Stimulated activated CD4-positive, alpha-beta T cell treated with anti-CD3 and anti-CD28 coated beads, Interleukin-1b, Interleukin-23, amount 100 ng/mL, for 48 hours (primary cell): ENCODE data around the gene SLC4A3.

Source experiments
- DNase-seq: peaks from one replicate; pipeline ENCODE4 v3.0.0-alpha.2; 2020

Gene SLC4A3

DNA sequence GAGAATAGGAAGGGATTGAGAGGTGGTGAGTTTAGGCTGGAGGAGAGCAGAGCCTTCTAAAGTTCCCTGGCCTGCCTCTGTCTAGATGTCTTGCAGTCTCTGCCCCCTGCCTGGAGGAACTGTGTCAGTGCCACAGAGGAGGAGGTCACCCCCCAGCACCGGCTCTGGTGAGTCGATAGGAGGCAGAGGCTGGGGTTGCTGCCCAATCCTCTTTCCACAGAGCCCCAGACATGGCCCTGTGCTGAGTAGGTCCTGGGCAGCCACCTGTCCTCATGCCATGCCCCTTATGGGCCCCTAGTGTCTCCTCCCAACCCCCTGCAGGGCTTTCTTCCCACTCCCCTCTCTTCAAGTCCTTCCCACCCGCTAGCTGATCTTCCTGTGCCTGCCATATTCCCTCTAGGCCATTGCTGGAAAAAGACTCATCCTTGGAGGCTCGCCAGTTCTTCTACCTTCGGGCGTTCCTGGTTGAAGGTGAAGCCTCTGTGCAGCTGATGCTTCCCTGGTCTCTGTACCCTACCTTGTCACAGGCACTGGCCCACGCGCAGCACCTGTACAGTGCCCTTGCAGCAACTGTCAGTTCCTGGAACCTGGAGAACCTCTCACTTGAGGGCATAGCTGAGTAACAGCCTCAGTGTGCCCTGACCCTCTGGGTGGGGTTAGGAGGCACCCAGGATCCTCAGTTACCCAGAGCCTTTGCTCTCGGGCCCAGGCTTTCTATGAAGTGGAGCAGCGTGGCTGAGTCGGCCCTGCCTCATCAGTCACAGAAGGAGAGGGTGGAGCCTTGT lies 13.2 kb upstream of the SLC4A3 start:
- no peak for DNase-seq

- no peak for DNase-seq
These were observed 12.4 kb upstream of the SLC4A3 start for GRCh38 chr2:219615036-219615435.

- no peak for DNase-seq
These were observed 11.5 kb upstream of the SLC4A3 start for GRCh38 chr2:219615894-219616293.

DNA sequence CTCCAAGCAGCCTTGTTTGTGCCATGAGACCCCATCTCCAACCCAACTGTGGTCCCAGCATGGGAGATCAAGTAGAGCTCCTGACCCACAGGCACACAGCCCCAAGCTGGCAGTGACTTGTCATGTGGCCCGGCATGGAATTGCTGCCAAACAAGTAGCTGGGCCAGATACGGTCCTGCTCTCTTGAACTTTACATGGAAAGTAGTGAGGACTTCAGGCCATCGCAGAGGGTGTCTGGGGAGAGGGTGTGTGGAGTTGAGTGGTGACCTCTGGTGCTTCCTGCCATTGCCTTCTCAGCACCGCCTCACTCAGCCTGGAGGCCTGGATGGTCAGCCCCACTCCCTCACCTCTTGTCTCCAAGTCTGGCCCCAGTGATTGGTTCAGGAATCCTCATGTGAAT lies 10.9 kb upstream of the SLC4A3 start:
- DNase-seq = no peak

GRCh38 chr2:219618733-219619122 lies 8.7 kb upstream of the SLC4A3 start:
- no peak for DNase-seq

- DNase-seq = no peak
These were observed 8.2 kb upstream of the SLC4A3 start for GRCh38 chr2:219619235-219619634.

- DNase-seq = no peak
These were observed 6.9 kb upstream of the SLC4A3 start for GRCh38 chr2:219620546-219620945.

- no peak for DNase-seq
These were observed 5.5 kb upstream of the SLC4A3 start for GRCh38 chr2:219621935-219622334.

DNA sequence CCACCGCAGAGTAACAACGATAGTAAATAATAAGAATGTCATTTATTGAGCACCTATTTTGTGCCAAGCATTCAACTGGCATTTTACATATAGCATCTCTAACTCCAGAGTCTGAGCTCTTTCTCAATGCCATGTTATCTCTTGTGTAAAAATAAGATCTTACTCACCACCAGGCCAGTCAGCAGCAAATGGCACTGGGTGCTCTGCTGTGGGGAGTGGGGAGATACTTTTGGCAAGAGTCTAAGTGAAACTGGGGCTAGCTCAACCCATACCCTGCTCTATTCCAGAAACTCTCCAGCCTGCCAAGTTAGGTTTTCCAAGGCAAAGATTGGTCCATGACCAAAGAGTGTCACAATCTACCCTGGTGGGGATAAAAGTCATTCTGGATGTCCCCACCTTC lies 5.0 kb upstream of the SLC4A3 start:
- no peak for DNase-seq

- DNase-seq = no peak
These were observed 2.9 kb upstream of the SLC4A3 start for GRCh38 chr2:219624565-219624964.

GRCh38 chr2:219625179-219625578 lies 2.3 kb upstream of the SLC4A3 start:
- DNase-seq = no peak

DNA sequence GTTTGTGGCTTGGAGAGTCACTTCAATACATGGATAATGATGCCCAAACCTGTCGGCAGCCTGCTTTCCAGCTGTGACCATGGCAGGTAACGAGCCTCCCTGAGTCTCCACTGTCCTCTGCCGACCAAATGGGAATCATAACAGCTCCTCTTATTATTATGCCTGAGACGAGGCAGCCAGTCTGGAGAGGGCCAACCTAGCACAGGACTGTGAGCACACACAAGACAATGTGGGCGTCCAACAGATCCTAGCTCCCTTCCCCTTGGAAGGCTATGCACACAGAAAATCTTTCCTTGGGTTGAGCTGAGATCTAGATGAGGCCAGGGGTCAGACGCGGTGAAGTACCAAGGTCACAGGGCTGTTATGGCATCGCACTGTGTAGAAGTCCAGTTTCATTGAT lies 890 bp upstream of the SLC4A3 start:
- DNase-seq = no peak

GRCh38 chr2:219628235-219628985 lies 980 bp downstream of the SLC4A3 start:
- DNase-seq = no peak

GRCh38 chr2:219628986-219629901 lies 1.8 kb downstream of the SLC4A3 start:
- DNase-seq = no peak

DNA sequence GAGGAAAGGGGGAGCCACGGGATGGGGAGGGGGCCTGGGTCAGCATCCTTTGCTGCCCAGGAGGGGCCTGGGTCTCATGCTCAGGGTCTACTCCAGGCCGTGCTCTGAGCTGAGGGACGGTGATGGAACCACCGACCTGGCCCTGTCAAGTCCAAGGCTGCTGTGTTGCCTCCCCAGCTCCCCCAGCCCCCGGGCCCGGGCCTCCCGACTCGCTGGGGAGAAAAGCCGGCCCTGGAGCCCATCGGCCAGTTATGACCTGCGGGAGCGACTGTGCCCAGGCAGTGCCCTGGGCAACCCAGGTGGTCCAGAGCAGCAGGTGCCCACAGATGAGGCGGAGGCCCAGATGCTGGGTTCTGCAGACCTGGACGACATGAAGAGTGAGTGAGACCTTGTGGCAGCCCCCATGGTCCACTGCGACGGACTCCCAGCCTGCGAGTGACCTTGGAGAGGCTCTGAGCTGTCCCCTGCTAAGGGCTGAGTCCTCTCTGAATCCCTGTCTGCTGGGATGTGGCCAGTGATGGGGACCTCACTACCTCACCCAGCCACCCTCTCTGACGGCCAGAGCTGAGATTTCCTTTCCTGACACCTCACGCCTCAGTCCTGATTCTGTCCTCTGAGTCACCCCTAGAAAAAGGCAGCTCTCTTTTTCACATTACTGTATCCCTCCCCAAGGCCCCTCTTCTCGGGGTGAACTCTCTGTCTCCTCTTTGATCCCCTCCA lies 2.7 kb downstream of the SLC4A3 start:
- DNase-seq = no peak

DNA sequence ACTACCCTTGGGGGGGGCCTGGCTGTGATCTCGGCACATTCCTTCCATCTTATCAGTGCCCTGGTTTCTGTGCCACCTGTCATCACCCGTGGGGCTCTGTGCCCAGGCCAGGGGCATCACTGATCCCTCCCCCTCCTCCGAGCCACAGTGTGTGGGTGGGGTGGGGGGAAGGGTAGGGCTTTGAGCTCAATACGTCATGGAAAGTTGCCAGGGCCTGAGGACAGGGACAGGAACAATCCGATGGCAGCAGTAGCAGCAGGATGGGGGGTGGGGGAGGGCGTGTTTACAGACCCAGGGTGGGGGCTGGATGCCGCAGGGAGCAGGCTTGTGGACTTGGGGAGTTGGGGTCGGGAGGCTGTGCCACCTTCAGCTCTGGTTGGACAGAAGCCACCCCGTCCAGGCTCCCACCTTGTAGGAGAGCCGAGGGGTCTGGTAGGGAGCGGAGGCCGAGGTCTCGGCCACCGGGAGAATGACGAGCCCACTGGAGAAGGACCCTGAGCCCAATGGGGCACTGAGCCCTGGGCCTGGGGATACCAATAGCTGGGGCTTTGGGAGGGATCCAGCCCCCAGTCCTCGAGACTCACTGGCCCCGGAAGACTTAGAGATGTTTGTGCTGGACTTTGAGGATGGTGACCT lies 3.5 kb downstream of the SLC4A3 start:
- DNase-seq = no peak

DNA sequence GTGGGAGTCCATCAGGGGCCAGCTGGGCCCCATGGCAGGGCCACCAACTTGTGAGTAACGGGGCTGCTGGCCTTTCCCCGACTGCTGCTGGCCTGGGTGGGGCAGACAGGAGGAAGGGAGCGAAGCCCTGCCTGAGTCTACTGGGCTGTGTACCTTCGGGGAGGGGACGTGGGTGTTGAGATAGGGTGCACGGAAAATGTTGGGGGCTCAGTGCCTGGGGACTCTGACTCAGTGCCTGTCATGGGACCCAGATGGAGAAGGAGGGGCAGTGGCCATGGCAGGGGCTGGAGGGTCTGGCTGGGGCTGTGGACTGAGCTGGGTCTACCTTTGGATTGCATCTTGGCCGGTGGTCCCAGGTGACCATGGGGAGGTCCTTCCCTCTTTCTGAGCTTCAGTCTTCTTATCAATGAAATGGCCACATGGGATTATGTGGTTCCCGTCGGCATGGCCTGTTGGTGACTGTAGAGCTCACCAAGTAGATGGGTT lies 4.0 kb downstream of the SLC4A3 start:
- DNase-seq = no peak

- no peak for DNase-seq
These were observed 4.7 kb downstream of the SLC4A3 start for GRCh38 chr2:219631904-219632759.

DNA sequence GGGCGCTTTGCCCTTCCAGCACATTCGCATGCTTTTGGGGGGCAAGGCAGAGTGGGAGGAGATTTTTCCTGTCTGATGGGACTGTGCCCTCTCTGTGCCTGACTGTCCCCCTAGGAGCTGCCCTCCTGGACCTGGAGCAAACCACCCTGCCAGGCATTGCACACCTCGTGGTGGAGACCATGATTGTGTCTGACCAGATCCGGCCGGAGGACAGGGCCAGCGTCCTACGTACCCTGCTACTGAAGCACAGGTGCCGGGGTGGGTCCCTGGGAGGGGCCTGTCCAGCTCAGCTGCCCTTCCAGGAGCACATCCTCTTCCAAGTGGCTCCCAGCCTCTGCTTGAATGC lies 5.3 kb downstream of the SLC4A3 start:
- DNase-seq = no peak

- DNase-seq = no peak
These were observed 6.0 kb downstream of the SLC4A3 start for GRCh38 chr2:219633276-219634065.
